ENCODE data around the gene ISL2. TPM values are rescaled to one million over a fixed set of nuclear protein-coding genes. Genes with fewer than 3 reads are reported as not detected.

The ISL2 gene
- total and polyA plus RNA-seq, 2 of the 13 experiments (the other 11 are each of a cell fraction or from before 2014, with no cell fraction given): 4.3 to 5.1 TPM

DNA sequence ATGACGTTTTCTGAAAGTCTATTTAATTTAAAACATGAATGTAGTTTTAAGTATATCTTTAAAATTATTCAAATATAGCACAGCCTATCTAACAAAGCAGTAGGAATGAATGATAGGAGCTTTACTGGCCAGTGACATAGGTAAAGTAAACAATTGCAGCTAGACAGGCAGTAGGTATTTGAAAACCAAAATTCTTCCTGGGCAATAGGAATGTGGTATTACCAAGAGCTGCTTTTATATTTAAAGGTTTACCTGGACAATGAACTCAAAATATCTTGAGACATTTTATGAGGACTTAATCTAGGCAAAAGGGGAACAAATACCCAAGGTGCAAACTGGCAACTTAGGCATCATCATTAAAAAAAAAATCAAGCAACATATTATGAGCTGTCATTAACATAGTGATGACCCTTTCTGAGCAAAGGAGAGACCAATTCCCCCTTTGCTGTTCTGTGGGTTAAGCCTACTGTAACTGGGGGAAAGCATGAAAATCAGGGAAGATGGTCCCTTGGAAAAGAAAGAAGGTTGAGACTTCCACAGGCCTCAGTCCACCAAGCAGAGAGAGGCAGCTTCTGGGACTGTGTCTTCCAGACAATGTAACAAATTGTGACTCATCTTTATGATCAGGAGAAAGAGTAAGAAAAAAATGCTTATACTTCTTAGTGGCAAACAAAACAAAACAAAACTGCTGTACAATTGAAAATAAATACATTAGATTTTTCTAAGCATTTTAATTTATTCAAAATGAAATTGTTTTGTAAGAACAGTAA, 12.9 kb downstream of the ISL2 start:
- CTCF ChIA-PET (ENCODE audit: low intra/inter-chr PET ratio, low total read pairs): no interaction called here
- POLR2A ChIA-PET: interaction anchor here (1.7 kb wide), 1 partner anchor 13 kb away, joined by 5 read pairs; the partner anchor contains the start of gene ISL2
- H3K27ac ChIP-seq (ENCODE audit: extremely low read length, insufficient read depth, low read length): no peak overlapping the region

More for the DNA sequence above, 12.9 kb downstream of the ISL2 start:
- TF ChIP-seq, protein P1, sequence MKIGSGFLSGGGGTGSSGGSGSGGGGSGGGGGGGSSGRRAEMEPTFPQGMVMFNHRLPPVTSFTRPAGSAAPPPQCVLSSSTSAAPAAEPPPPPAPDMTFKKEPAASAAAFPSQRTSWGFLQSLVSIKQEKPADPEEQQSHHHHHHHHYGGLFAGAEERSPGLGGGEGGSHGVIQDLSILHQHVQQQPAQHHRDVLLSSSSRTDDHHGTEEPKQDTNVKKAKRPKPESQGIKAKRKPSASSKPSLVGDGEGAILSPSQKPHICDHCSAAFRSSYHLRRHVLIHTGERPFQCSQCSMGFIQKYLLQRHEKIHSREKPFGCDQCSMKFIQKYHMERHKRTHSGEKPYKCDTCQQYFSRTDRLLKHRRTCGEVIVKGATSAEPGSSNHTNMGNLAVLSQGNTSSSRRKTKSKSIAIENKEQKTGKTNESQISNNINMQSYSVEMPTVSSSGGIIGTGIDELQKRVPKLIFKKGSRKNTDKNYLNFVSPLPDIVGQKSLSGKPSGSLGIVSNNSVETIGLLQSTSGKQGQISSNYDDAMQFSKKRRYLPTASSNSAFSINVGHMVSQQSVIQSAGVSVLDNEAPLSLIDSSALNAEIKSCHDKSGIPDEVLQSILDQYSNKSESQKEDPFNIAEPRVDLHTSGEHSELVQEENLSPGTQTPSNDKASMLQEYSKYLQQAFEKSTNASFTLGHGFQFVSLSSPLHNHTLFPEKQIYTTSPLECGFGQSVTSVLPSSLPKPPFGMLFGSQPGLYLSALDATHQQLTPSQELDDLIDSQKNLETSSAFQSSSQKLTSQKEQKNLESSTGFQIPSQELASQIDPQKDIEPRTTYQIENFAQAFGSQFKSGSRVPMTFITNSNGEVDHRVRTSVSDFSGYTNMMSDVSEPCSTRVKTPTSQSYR (CRISPR knock-in tag; IDR thresholded peaks at IDR 0.05; ENCODE audit: borderline replicate concordance): no peak
- TF ChIP-seq NKX3-1 (CRISPR knock-in tag; IDR thresholded peaks at IDR 0.05) (no peak), EED (CRISPR knock-in tag; IDR thresholded peaks at IDR 0.05) (no peak), ZNF138 (CRISPR knock-in tag; IDR thresholded peaks at IDR 0.05; ENCODE audit: low read depth) (no peak), ZNF569 (CRISPR knock-in tag; IDR thresholded peaks at IDR 0.05; ENCODE audit: borderline replicate concordance) (no peak), MBNL3 (CRISPR knock-in tag; conservative IDR thresholded peaks at IDR 0.05) (no peak), NFE2L1 (CRISPR knock-in tag; IDR thresholded peaks at IDR 0.05; ENCODE audit: borderline replicate concordance) (no peak), ZNF879 (CRISPR knock-in tag; IDR thresholded peaks at IDR 0.05) (no peak), ZNF44 (CRISPR knock-in tag; IDR thresholded peaks at IDR 0.05) (no peak), BRCA1 (CRISPR knock-in tag; IDR thresholded peaks at IDR 0.05) (no peak)
- no TSS peak for BruUV-seq (replicated peaks)
- no peak for FAIRE-seq
- ATAC-seq: no peak
- in situ Hi-C loops (cut with HindIII; ENCODE audit: extremely low pct_ligation_motif_present, low pct_unique_long_range_greater_than_20kb) (no loop called here), intact Hi-C loops (cut with micrococcal nuclease; ENCODE audit: unreplicated experiment) (no loop called here)
- Histone ChIP-seq H2AFZ (ENCODE audit: low read length) (no peak overlapping the region), H3K4me2 (ENCODE audit: low read depth, low read length) (no peak overlapping the region), H3K9ac (ENCODE audit: insufficient read depth, low read depth, low read length) (no peak overlapping the region), H3K4me1 (ENCODE audit: insufficient read depth, low read length) (peaks cover 13% of the 10 kb centered on the region), H3K9me3 (ENCODE audit: low read length) (no peaks in the 10 kb centered on the region), H3K27me3 (ENCODE audit: control insufficient read depth in 1 of 2, insufficient read depth in 2 of 2, low read length in 2 of 2) (no peaks in the 10 kb centered on the region), H3K79me2 (ENCODE audit: insufficient read depth, low read length) (no peaks in the 10 kb centered on the region), H3K36me3 (replicated peaks in 1 of 2; ENCODE audit: control insufficient read depth in 1 of 2, insufficient read depth in 2 of 2, low read length in 2 of 2) (no peaks in the 10 kb centered on the region), H4K20me1 (ENCODE audit: insufficient read depth, low read length) (no peaks in the 10 kb centered on the region), H3K4me3 (replicated peaks in 1 of 3; ENCODE audit: insufficient read depth in 1 of 3, low read depth in 2 of 3, low read length in 3 of 3) (no peak overlapping the region)
- DNase-seq (ENCODE audit: low spot score): no peak
- 56% methylated on average over 1 of the region's 1 CpG for WGBS (ENCODE audit: low lambda C conversion rate)
